ENCODE results near the gene CCDC174. TPM values are rescaled to one million over a fixed set of nuclear protein-coding genes. Genes with fewer than 3 reads are reported as not detected.

The CCDC174 gene
- total and polyA plus RNA-seq, 2 of the 4 experiments (the other 2 are of a cell fraction): 5.9 to 9.6 TPM

- H3K4me1 ChIP-seq (ENCODE audit: control insufficient read depth, insufficient read depth, low read length): no peaks in the 10 kb centered on the region
- H3K4me3 ChIP-seq (ENCODE audit: insufficient read depth, low read depth, low read length): no peak overlapping the region
- H3K79me1 ChIP-seq (ENCODE audit: low read depth in 1 of 2, low read length in 2 of 2): no peaks in the 10 kb centered on the region
- ChIA-PET CTCF (no interaction called here), POLR2A (ENCODE audit: unreplicated experiment) (no interaction called here)
- H2BK120ac ChIP-seq (ENCODE audit: low read depth, low read length): no peak overlapping the region
- H4K91ac ChIP-seq (ENCODE audit: insufficient read depth, low read depth, low read length): no peak overlapping the region
- no peak overlapping the region for H3K27ac ChIP-seq (ENCODE audit: insufficient read depth, low read length)
- intact Hi-C loops (cut with micrococcal nuclease) (no loop called here), in situ Hi-C loops (cut with MboI; ENCODE audit: low sequenced_read_pairs) (no loop called here), dilution Hi-C loops (cut with HindIII; ENCODE audit: low sequenced_read_pairs, unreplicated experiment) (no loop called here)
- no peak overlapping the region for H3K4me2 ChIP-seq (ENCODE audit: low read depth, low read length)
- H2BK20ac ChIP-seq (ENCODE audit: low read depth, low read length): no peak overlapping the region
- H3K14ac ChIP-seq (replicated peaks; ENCODE audit: low read depth, low read length): no peak overlapping the region
- no peak overlapping the region for H3K9ac ChIP-seq (ENCODE audit: low read depth, low read length)
- H4K20me1 ChIP-seq (ENCODE audit: insufficient read depth, low read length): no peaks in the 10 kb centered on the region
- no peaks in the 10 kb centered on the region for H3K9me3 ChIP-seq (ENCODE audit: control insufficient read depth, insufficient read depth, low read length)
- DNase-seq: no peak
- H3K18ac ChIP-seq (ENCODE audit: low read depth, low read length): no peak overlapping the region
- no peaks in the 10 kb centered on the region; the same call in 1 of the 2 replicates for H3K9me1 ChIP-seq (ENCODE audit: insufficient read depth, low read length)
- H2AK9ac ChIP-seq (replicated peaks; ENCODE audit: low read depth, low read length, poor library complexity): no peak overlapping the region
- peaks cover 15% of the 10 kb centered on the region for H3K27me3 ChIP-seq (ENCODE audit: control insufficient read depth, insufficient read depth, low read length)
- H3K36me3 ChIP-seq (ENCODE audit: control insufficient read depth, insufficient read depth, low read length): no peaks in the 10 kb centered on the region
- H3K4ac ChIP-seq (ENCODE audit: low read depth, low read length): no peak overlapping the region
- no peak overlapping the region for H2BK5ac ChIP-seq (ENCODE audit: low read depth, low read length, poor library complexity, severe bottlenecking)
- no peak overlapping the region for H4K8ac ChIP-seq (ENCODE audit: low read depth in 2 of 2, low read length in 2 of 2)
- no peak overlapping the region for H2AK5ac ChIP-seq (ENCODE audit: low read depth, low read length)
- no peak overlapping the region for H2AFZ ChIP-seq (replicated peaks; ENCODE audit: low read length, poor library complexity)
- TF ChIP-seq BHLHE40 (IDR thresholded peaks at IDR 0.05; ENCODE audit: low read depth, low read length) (no peak), MXI1 (IDR thresholded peaks at IDR 0.05; ENCODE audit: borderline replicate concordance, low read depth, low read length) (no peak), USF2 (IDR thresholded peaks at IDR 0.05; ENCODE audit: low read depth, low read length) (no peak), SMC3 (IDR thresholded peaks at IDR 0.05; ENCODE audit: low read depth, low read length) (no peak), RAD21 (IDR thresholded peaks at IDR 0.05; ENCODE audit: low read length) (no peak), RCOR1 (IDR thresholded peaks at IDR 0.05; ENCODE audit: insufficient replicate concordance, low read length) (no peak), CHD1 (IDR thresholded peaks at IDR 0.05; ENCODE audit: low read depth, low read length) (no peak), CEBPB (IDR thresholded peaks at IDR 0.05; ENCODE audit: low read depth, low read length) (no peak), RFX5 (IDR thresholded peaks at IDR 0.05; ENCODE audit: low read depth, low read length) (no peak), POLR2A (IDR thresholded peaks at IDR 0.05; ENCODE audit: low read depth, low read length) (no peak), NFE2L2 (IDR thresholded peaks at IDR 0.05; ENCODE audit: low read depth, low read length) (no peak), CTCF (conservative IDR thresholded peaks at IDR 0.05; ENCODE audit: low read depth, low read length) (no peak), MAFK (IDR thresholded peaks at IDR 0.05; ENCODE audit: low read depth, low read length) (no peak), ELK1 (IDR thresholded peaks at IDR 0.05; ENCODE audit: borderline replicate concordance, low read depth, low read length) (no peak), FOS (IDR thresholded peaks at IDR 0.05; ENCODE audit: low read depth, low read length) (no peak), MAZ (IDR thresholded peaks at IDR 0.05; ENCODE audit: borderline replicate concordance, low read depth, low read length) (no peak)
- no TSS peak for BruUV-seq (replicated peaks)
- no peak overlapping the region for H4K5ac ChIP-seq (ENCODE audit: low read depth, low read length)
- H2BK15ac ChIP-seq (ENCODE audit: low read depth, low read length): no peak overlapping the region
- no peak overlapping the region for H3K23ac ChIP-seq (ENCODE audit: low read depth, low read length)
- H3K56ac ChIP-seq (ENCODE audit: extremely low read depth, insufficient read depth, low read length): no peak overlapping the region
- no peak for ATAC-seq (ENCODE audit: low read depth)
- no CpG with 5 or more reads among the region's 2 CpGs for WGBS, 2 experiments (ENCODE audit: extremely low coverage in 2 of 2, insufficient read length in 1 of 2)
Measured at GRCh38 chr3:14640734-14641133, 10.8 kb upstream of the CCDC174 start.

Measured in IMR-90 (cell line).